Neutrophil (primary cell): Measurements from ENCODE around the gene TUBGCP6.

Experiments used
- H3K27ac ChIP-seq: fragments of 200-600 bp; sonication (generic); 2 replicates; pipeline ENCODE4 v1.5.1; 2016; ENCODE audit warnings: mild to moderate bottlenecking, moderate library complexity
- H3K27me3 ChIP-seq: fragments of 200-600 bp; sonication (generic); 2 replicates; pipeline ENCODE4 v1.6.0; 2016; ENCODE audit warnings: mild to moderate bottlenecking
- H3K36me3 ChIP-seq: fragments of 200-600 bp; sonication (generic); 2 replicates; pipeline ENCODE4 v1.5.1; 2017
- H3K4me1 ChIP-seq, 2 experiments: fragments of 200-600 bp in 1 of 2; sonication (generic) in 1 of 2; 1 replicate in 1 of 2; 2 replicates in 1 of 2; pipeline versions ENCODE4 v1.5.1 to v1.6.1; 2013 to 2016; ENCODE audit warnings: low read depth in 1 of 2, low read length in 1 of 2, mild to moderate bottlenecking in 1 of 2, moderate library complexity in 1 of 2; ENCODE audit not compliant: control insufficient read depth in 1 of 2, insufficient read depth in 1 of 2
- H3K4me3 ChIP-seq, 2 experiments: fragments of 200-600 bp in 1 of 2; sonication (generic) in 1 of 2; 1 replicate in 1 of 2; 2 replicates in 1 of 2; pipeline ENCODE4 v1.5.1; 2013 to 2016; ENCODE audit warnings: low read depth in 1 of 2, low read length in 1 of 2, mild to moderate bottlenecking in 1 of 2, moderate library complexity in 1 of 2
- H3K9me3 ChIP-seq: fragments of 200-600 bp; sonication (generic); 2 replicates; pipeline ENCODE4 v1.5.1; 2016
- CTCF ChIP-seq: fragments of 200-600 bp; sonication (generic); IDR thresholded peaks from 2 replicates; pipeline ENCODE4 v1.5.1; 2016; ENCODE audit warnings: antibody characterized with exemption

Gene TUBGCP6

GRCh38 chr22:50211147-50211546, 33.7 kb downstream of the TUBGCP6 start:
- TF ChIP-seq CTCF: no peak
- Histone ChIP-seq H3K4me3 (no peak overlapping the region), H3K27ac (no peak overlapping the region), H3K9me3 (no peaks in the 10 kb centered on the region), H3K36me3 (peaks cover 98% of the 10 kb centered on the region), H3K4me1 (peaks cover 21 to 26% of the 10 kb centered on the region in 2 experiments), H3K27me3 (no peaks in the 10 kb centered on the region)

GRCh38 chr22:50210378-50211139, 34.3 kb downstream of the TUBGCP6 start:
- Histone ChIP-seq H3K27me3 (no peaks in the 10 kb centered on the region), H3K4me3 (no peak overlapping the region), H3K36me3 (peaks cover 96% of the 10 kb centered on the region), H3K27ac (no peak overlapping the region), H3K4me1 (peaks cover 21 to 26% of the 10 kb centered on the region in 2 experiments), H3K9me3 (no peaks in the 10 kb centered on the region)
- TF ChIP-seq CTCF: no peak

- peak; percentile 86 for TF ChIP-seq CTCF
- Histone ChIP-seq H3K27me3 (no peaks in the 10 kb centered on the region), H3K4me3 (no peak overlapping the region), H3K9me3 (no peaks in the 10 kb centered on the region), H3K36me3 (peaks cover 90% of the 10 kb centered on the region), H3K4me1 (peaks cover 24 to 31% of the 10 kb centered on the region in 2 experiments), H3K27ac (peak overlapping the region; percentile 13)
Measured at GRCh38 chr22:50209893-50210292, 34.9 kb downstream of the TUBGCP6 start.

- no peaks in the 10 kb centered on the region for H3K27me3 ChIP-seq
- H3K36me3 ChIP-seq: peaks cover 83% of the 10 kb centered on the region
- H3K27ac ChIP-seq: peak overlapping the region; percentile 13
- no peaks in the 10 kb centered on the region for H3K9me3 ChIP-seq
- peaks cover 31 to 37% of the 10 kb centered on the region in 2 experiments for H3K4me1 ChIP-seq
- H3K4me3 ChIP-seq: no peak overlapping the region
- no peak for TF ChIP-seq CTCF
Measured at GRCh38 chr22:50208939-50209892, 35.6 kb downstream of the TUBGCP6 start.

- no peak for TF ChIP-seq CTCF
- Histone ChIP-seq H3K9me3 (no peaks in the 10 kb centered on the region), H3K27ac (no peak overlapping the region), H3K4me3 (no peak overlapping the region), H3K4me1 (peaks cover 37 to 39% of the 10 kb centered on the region in 2 experiments), H3K27me3 (no peaks in the 10 kb centered on the region), H3K36me3 (peaks cover 76% of the 10 kb centered on the region)
Measured at GRCh38 chr22:50208430-50208938, 36.3 kb downstream of the TUBGCP6 start.
